LNCaP clone FGC (cell line): Measurements from ENCODE around the gene ICAM1.

Source experiments
- DNase-seq: peaks from one replicate; pipeline ENCODE4 v3.0.0-alpha.2; 2011; ENCODE audit warnings: low read depth
- H3K4me3 ChIP-seq: 2 replicates; pipeline ENCODE4 v1.5.1; 2011; ENCODE audit warnings: mild to moderate bottlenecking, low read depth, low read length, control low read depth
- CTCF ChIP-seq: IDR thresholded peaks from 2 replicates; pipeline ENCODE4 v1.5.1; 2012; ENCODE audit warnings: mild to moderate bottlenecking; ENCODE audit not compliant: control insufficient read depth, insufficient read depth; ENCODE audit errors: extremely low read depth

The ICAM1 gene

GRCh38 chr19:10270616-10271394, at the start of gene ICAM1:
ICAM1 (plus strand) TSS chr19:10271120; CDS start chr19:10271160, 40 bp downstream.
- no peak within 1 kb of the TSS for H3K4me3 ChIP-seq
- no peak for TF ChIP-seq CTCF
- no peak for DNase-seq

GRCh38 chr19:10222201-10222890, 48.6 kb upstream of the ICAM1 start:
- TF ChIP-seq CTCF, result no peak
- H3K4me3 ChIP-seq, result no peak overlapping the region
- no peak for DNase-seq

DNA sequence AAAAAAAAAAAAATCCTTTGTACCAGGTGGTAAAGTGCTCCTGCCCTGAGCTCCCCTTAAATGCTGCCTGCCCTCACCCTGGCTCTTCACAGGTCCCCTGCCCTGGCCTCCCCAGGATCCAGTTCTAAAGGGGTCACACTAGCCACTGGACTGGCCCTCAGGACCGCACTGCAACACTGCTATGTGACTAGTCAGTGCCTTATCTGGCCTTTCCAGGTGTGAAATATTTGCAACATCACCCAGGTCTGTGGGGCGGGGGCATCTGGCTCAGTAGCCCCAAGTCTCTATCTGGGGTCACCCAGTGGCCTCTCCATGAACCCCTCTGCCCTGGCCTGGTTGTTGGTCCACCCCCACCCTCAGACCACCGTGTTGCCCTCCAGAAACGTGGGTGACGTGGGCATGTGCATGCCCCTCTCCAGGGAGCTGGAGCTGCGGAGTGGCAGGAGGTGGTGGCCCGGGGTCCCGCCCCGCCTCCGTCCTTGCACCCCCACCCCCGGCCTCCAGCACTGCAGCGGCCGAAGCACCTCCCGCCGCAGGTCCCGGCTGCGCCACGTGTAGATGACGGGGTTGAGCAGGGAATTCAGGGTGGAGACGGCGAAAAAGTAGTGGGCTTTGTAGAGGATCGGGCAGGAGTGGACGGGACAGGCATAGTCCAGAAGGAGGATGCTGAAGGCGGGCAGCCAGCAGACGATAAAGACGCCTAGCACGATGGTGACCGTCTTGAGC, 47.3 kb upstream of the ICAM1 start:
- no peak overlapping the region for H3K4me3 ChIP-seq
- no peak for DNase-seq
- TF ChIP-seq CTCF, result no peak

GRCh38 chr19:10224337-10224736, 46.6 kb upstream of the ICAM1 start:
- no peak overlapping the region for H3K4me3 ChIP-seq
- TF ChIP-seq CTCF, result no peak
- DNase-seq, result no peak

- TF ChIP-seq CTCF, result no peak
- H3K4me3 ChIP-seq, result no peak overlapping the region
- no peak for DNase-seq
These were observed 44.9 kb upstream of the ICAM1 start for GRCh38 chr19:10226021-10226375.

DNA sequence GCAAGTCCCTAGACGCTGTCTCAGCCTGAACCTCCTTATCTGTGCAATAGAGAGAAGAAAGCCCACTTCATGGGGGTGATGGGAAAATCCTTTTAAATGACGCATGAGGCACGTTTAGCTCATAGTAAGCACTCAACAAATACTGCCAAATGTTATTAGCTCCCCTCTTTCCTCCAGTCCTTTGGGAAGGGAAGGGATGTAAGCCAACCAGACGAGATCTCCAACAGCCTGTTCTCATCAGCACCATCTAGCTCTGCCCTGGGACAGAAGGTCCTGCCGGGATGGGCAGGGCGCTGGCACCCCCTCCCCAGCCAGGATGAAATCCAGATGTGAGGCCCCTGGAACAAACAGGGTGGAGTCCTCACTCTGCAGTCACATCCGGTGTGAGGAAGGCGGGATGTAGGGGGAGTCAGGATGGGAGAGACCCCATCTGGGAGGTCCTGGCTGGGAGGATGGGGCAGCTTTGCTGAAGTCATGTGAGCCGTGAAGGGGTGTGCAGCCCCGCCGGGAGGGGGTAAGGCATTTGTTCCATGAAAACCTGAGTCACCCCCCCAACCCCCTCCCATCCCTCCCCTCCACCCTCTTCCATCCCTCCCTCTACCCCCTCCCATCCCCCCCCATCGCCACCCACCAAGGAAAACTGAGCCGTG, 44.4 kb upstream of the ICAM1 start:
- no peak for DNase-seq
- no peak for TF ChIP-seq CTCF
- H3K4me3 ChIP-seq, result no peak overlapping the region
